ENCODE results near the gene GFOD1.

GRCh38 chr6:13334953-13335352 lies 152.4 kb downstream of the GFOD1 start:
- no peak for TF ChIP-seq MAFK (IDR thresholded peaks at IDR 0.05; ENCODE audit: partially characterized antibody)
- no peak for TF ChIP-seq CTCF (IDR thresholded peaks at IDR 0.05)
- no peak for TF ChIP-seq POLR2A (IDR thresholded peaks at IDR 0.05; ENCODE audit: low read length)
- no peak for TF ChIP-seq RAD21 (conservative IDR thresholded peaks at IDR 0.05 in 1 of 2, IDR thresholded peaks at IDR 0.05 in 1 of 2)
- TF ChIP-seq CEBPB (IDR thresholded peaks at IDR 0.05): no peak
- no peak for TF ChIP-seq ZFP36 (IDR thresholded peaks at IDR 0.05; ENCODE audit: borderline replicate concordance, partially characterized antibody)
- TF ChIP-seq ZNF302 (CRISPR knock-in tag; IDR thresholded peaks at IDR 0.05): no peak
- no peak for TF ChIP-seq ZSCAN20 (CRISPR knock-in tag; IDR thresholded peaks at IDR 0.05)
- no peak for TF ChIP-seq SREBF2 (IDR thresholded peaks at IDR 0.05)

Measured in A549 (cell line).